MM.1S (cell line): ENCODE measurements around the gene KIAA0825.

Experiments used
- DNase-seq: peaks from one replicate; pipeline ENCODE4 v3.0.0-alpha.2; 2015
- H2AFZ ChIP-seq: fragments of 300-600 bp; sonication (generic); 2 replicates; pipeline ENCODE4 v1.6.0; 2016; ENCODE audit warnings: antibody characterized with exemption, low read length
- H3F3A ChIP-seq: fragments of 300-600 bp; sonication (generic); 2 replicates; pipeline ENCODE4 v1.6.1; 2016; ENCODE audit warnings: mild to moderate bottlenecking, antibody characterized with exemption, low read length, moderate library complexity, mixed read lengths; ENCODE audit not compliant: insufficient read depth
- H3K27ac ChIP-seq: fragments of 300-600 bp; sonication (generic); 2 replicates; pipeline ENCODE4 v1.5.1; 2016; ENCODE audit warnings: mild to moderate bottlenecking, low read length
- H3K27me3 ChIP-seq: fragments of 300-600 bp; sonication (generic); replicated peaks from 2 replicates; pipeline ENCODE4 v1.6.0; 2016; ENCODE audit warnings: low read length; ENCODE audit not compliant: insufficient read depth
- H3K36me3 ChIP-seq: fragments of 300-600 bp; sonication (generic); replicated peaks from 2 replicates; pipeline ENCODE4 v1.6.1; 2016; ENCODE audit warnings: mild to moderate bottlenecking, low read length, mixed read lengths; ENCODE audit not compliant: insufficient read depth
- H3K4me1 ChIP-seq: fragments of 300-600 bp; sonication (generic); 2 replicates; pipeline ENCODE4 v1.6.1; 2016; ENCODE audit warnings: low read length, mixed read lengths
- H3K4me2 ChIP-seq: fragments of 300-600 bp; sonication (generic); 2 replicates; pipeline ENCODE4 v1.6.0; 2016; ENCODE audit warnings: low read depth, low read length
- H3K4me3 ChIP-seq: fragments of 300-600 bp; sonication (generic); 2 replicates; pipeline ENCODE4 v1.5.1; 2016; ENCODE audit warnings: low read length, mixed read lengths
- H3K79me2 ChIP-seq: fragments of 300-600 bp; sonication (generic); 2 replicates; pipeline ENCODE4 v1.6.1; 2016; ENCODE audit warnings: mixed run types, low read length, mixed read lengths
- H3K9ac ChIP-seq: fragments of 300-600 bp; sonication (generic); 2 replicates; pipeline ENCODE4 v1.6.1; 2016; ENCODE audit warnings: low read length, mixed read lengths
- H3K9me2 ChIP-seq: fragments of 300-600 bp; sonication (generic); replicated peaks from 2 replicates; pipeline ENCODE4 v1.6.1; 2016; ENCODE audit warnings: mild to moderate bottlenecking, low read length, mixed read lengths; ENCODE audit not compliant: insufficient read depth
- H3K9me3 ChIP-seq: fragments of 300-600 bp; sonication (generic); replicated peaks from 2 replicates; pipeline ENCODE4 v1.6.1; 2016; ENCODE audit warnings: mild to moderate bottlenecking, low read length, mixed read lengths; ENCODE audit not compliant: insufficient read depth
- H4K20me1 ChIP-seq: fragments of 300-600 bp; sonication (generic); 2 replicates; pipeline ENCODE4 v1.6.1; 2016; ENCODE audit warnings: mild to moderate bottlenecking, low read length, moderate library complexity, mixed read lengths; ENCODE audit not compliant: insufficient read depth
- EZH2 ChIP-seq: fragments of 300-600 bp; sonication (generic); optimal IDR thresholded peaks from 2 replicates; pipeline ENCODE3; 2017; ENCODE audit warnings: low read depth, mild to moderate bottlenecking, antibody characterized with exemption, low read length, mixed read lengths
- EZH2phosphoT487 ChIP-seq: fragments of 300-600 bp; sonication (generic); IDR thresholded peaks from 2 replicates; pipeline ENCODE4 v1.6.1; 2018; ENCODE audit warnings: antibody characterized with exemption, low read length
- TF ChIP-seq, protein P1 (sequence below): fragments of 300-600 bp; sonication (generic); IDR thresholded peaks from 2 replicates; pipeline ENCODE4 v1.5.1; 2016; ENCODE audit warnings: antibody characterized with exemption, low read length, mixed read lengths

The KIAA0825 gene

DNA sequence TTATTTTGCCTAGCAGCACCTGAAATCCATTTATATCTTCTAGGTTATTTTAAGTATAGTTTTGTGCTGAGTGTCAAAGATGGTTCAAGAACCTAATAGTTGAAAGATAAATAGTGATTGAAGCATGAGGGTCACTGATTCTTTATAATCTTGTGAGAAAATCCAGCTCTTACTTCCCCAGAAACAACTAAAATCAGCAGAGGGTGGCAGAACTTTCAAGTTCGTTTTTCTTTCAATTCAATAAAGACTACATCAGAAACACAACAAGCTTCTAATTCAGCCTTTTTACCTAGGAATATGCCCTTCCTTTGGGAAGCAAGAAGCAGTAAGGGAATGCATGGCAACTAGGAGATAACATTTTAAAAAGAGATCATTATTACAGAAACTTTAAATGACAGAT is 202.6 kb downstream of the KIAA0825 start:
- Histone ChIP-seq H3K27ac (no peak overlapping the region), H3K4me2 (no peak overlapping the region), H3K9me3 (no peaks in the 10 kb centered on the region), H3K36me3 (no peaks in the 10 kb centered on the region), H3F3A (no peaks in the 10 kb centered on the region), H3K79me2 (no peaks in the 10 kb centered on the region), H3K9ac (no peak overlapping the region), H2AFZ (no peak overlapping the region), H3K4me1 (no peaks in the 10 kb centered on the region), H3K4me3 (no peak overlapping the region), H3K9me2 (no peaks in the 10 kb centered on the region), H4K20me1 (no peaks in the 10 kb centered on the region), H3K27me3 (no peaks in the 10 kb centered on the region)
- DNase-seq = no peak
- TF ChIP-seq EZH2phosphoT487 = no peak
- TF ChIP-seq, protein P1, sequence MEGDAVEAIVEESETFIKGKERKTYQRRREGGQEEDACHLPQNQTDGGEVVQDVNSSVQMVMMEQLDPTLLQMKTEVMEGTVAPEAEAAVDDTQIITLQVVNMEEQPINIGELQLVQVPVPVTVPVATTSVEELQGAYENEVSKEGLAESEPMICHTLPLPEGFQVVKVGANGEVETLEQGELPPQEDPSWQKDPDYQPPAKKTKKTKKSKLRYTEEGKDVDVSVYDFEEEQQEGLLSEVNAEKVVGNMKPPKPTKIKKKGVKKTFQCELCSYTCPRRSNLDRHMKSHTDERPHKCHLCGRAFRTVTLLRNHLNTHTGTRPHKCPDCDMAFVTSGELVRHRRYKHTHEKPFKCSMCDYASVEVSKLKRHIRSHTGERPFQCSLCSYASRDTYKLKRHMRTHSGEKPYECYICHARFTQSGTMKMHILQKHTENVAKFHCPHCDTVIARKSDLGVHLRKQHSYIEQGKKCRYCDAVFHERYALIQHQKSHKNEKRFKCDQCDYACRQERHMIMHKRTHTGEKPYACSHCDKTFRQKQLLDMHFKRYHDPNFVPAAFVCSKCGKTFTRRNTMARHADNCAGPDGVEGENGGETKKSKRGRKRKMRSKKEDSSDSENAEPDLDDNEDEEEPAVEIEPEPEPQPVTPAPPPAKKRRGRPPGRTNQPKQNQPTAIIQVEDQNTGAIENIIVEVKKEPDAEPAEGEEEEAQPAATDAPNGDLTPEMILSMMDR = no peak
- TF ChIP-seq EZH2 = no peak

DNA sequence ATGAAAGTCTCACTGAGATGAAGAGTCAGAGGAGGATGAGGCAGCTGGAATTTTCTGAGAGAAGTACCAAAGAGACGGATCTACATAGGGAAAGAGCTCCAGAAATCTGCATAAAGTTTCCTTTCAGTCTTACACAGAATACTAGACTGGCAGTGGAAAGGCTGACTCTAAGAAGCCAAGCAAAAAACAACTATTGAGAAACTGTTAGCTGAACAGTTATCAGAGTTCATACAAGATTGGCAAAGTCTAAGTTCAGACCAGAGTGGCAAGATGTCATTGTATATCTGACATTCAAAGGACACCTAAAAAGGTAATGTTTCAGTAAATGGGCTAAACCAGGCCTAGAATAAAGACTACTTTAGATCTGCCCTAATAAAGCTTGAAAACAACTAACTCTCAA is 209.0 kb downstream of the KIAA0825 start:
- H3K9ac ChIP-seq = no peak overlapping the region
- no peaks in the 10 kb centered on the region for H3K36me3 ChIP-seq
- no peak for DNase-seq
- no peak overlapping the region for H3K4me2 ChIP-seq
- H3K27ac ChIP-seq = no peak overlapping the region
- no peak overlapping the region for H2AFZ ChIP-seq
- no peaks in the 10 kb centered on the region for H3K27me3 ChIP-seq
- no peak for TF ChIP-seq EZH2
- H3K4me3 ChIP-seq = no peak overlapping the region
- no peaks in the 10 kb centered on the region for H3F3A ChIP-seq
- H3K9me3 ChIP-seq = no peaks in the 10 kb centered on the region
- no peaks in the 10 kb centered on the region for H3K9me2 ChIP-seq
- H3K4me1 ChIP-seq = no peaks in the 10 kb centered on the region
- H4K20me1 ChIP-seq = no peaks in the 10 kb centered on the region
- H3K79me2 ChIP-seq = no peaks in the 10 kb centered on the region

DNA sequence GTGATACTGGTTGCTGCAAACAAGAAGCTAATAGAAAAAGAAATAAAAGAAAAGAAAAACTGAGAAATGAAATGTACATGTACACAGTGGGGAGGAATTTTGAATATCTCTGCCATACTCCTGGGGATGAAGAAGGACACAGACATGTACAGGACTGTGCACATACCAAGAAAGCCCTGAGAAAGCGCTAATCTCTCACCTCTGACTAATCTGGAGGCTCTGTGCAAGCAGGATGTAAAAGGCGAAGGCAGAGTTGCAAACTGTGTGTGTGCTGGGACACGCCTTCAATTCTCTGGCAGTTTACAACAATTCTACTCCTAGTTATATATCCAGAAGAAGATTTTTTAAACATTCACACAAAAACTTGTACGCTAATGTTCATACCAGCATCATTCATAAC is 211.4 kb downstream of the KIAA0825 start:
- Histone ChIP-seq H2AFZ (no peak overlapping the region), H3K4me2 (no peak overlapping the region), H3F3A (no peaks in the 10 kb centered on the region), H3K9ac (no peak overlapping the region), H3K4me1 (no peaks in the 10 kb centered on the region), H3K4me3 (no peak overlapping the region), H3K79me2 (no peaks in the 10 kb centered on the region), H3K27me3 (no peaks in the 10 kb centered on the region), H3K9me3 (no peaks in the 10 kb centered on the region), H3K9me2 (no peaks in the 10 kb centered on the region), H4K20me1 (no peaks in the 10 kb centered on the region), H3K27ac (no peak overlapping the region), H3K36me3 (no peaks in the 10 kb centered on the region)
- TF ChIP-seq EZH2phosphoT487 = no peak
- no peak for TF ChIP-seq EZH2
- TF ChIP-seq, protein P1 = no peak
- no peak for DNase-seq

DNA sequence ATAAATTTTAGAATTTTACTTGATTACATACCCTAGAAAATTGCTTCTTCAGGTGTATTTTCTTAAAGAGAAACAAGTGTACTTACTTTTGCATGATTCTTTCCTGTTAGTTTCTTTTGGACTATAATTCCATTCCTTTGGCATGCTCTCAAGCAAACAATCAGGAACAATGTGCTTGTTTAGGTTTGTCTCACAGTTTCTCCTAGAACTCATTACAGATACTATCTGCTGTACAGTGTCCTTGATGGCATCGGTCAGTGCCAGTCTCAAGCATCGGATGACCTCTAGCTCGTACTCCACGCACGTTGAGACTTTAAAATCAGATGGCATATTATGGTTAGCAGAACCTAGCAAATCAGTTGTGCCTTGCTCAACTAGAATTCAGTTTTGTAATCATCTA is 214.9 kb downstream of the KIAA0825 start:
- Histone ChIP-seq H3K9me3 (no peaks in the 10 kb centered on the region), H3K4me1 (no peaks in the 10 kb centered on the region), H3K4me2 (no peak overlapping the region), H3K36me3 (no peaks in the 10 kb centered on the region), H3K9ac (no peak overlapping the region), H4K20me1 (no peaks in the 10 kb centered on the region), H3K27ac (no peak overlapping the region), H3K27me3 (no peaks in the 10 kb centered on the region), H2AFZ (no peak overlapping the region), H3K79me2 (no peaks in the 10 kb centered on the region), H3K9me2 (no peaks in the 10 kb centered on the region), H3F3A (no peaks in the 10 kb centered on the region), H3K4me3 (no peak overlapping the region)
- TF ChIP-seq EZH2phosphoT487 = no peak
- TF ChIP-seq, protein P1 = no peak
- no peak for TF ChIP-seq EZH2
- no peak for DNase-seq
